Mesenchymal stem cell (in vitro differentiated cells and primary cell): Measurements from ENCODE around the gene OPCML.
A peak's percentile ranks its signal among the peaks of the same experiment; 100 is the strongest.

Experiments
- DNase-seq: peaks from one replicate; pipeline ENCODE4 v3.0.0-alpha.2; 2013
- H2AFZ ChIP-seq: one replicate; pipeline ENCODE4 v1.6.1; 2013; ENCODE audit warnings: low read depth, mild to moderate bottlenecking, control low read depth, inconsistent platforms, low read length, moderate library complexity
- H2AK5ac ChIP-seq: 2 replicates; pipeline ENCODE4 v1.6.1; 2013; ENCODE audit warnings: low read length, moderate library complexity, mild to moderate bottlenecking, inconsistent platforms; ENCODE audit not compliant: severe bottlenecking
- H2BK120ac ChIP-seq: one replicate; pipeline ENCODE4 v1.6.1; 2013; ENCODE audit warnings: low read depth, mild to moderate bottlenecking, inconsistent platforms, low read length, moderate library complexity
- H2BK12ac ChIP-seq, 2 experiments: one replicate each; pipeline ENCODE4 v1.6.1; 2013; ENCODE audit warnings: inconsistent platforms in 2 of 2, low read length in 2 of 2, mild to moderate bottlenecking in 2 of 2, moderate library complexity in 2 of 2, control low read depth in 1 of 2
- H2BK15ac ChIP-seq: one replicate; pipeline ENCODE4 v1.6.1; 2013; ENCODE audit warnings: mild to moderate bottlenecking, low read depth, inconsistent platforms; ENCODE audit not compliant: poor library complexity, severe bottlenecking
- H2BK5ac ChIP-seq: 2 replicates; pipeline ENCODE4 v1.6.1; 2013; ENCODE audit warnings: low read depth, mild to moderate bottlenecking, low read length, control low read depth, inconsistent platforms; ENCODE audit not compliant: poor library complexity, severe bottlenecking
- H3K14ac ChIP-seq, 2 experiments: one replicate each; pipeline ENCODE4 v1.6.1; 2013; ENCODE audit warnings: inconsistent platforms in 2 of 2, low read length in 2 of 2, control low read depth in 1 of 2, mild to moderate bottlenecking in 1 of 2, moderate library complexity in 1 of 2
- H3K18ac ChIP-seq, 2 experiments: one replicate each; pipeline ENCODE4 v1.6.1; 2013; ENCODE audit warnings: inconsistent platforms in 2 of 2, low read length in 2 of 2, control low read depth in 1 of 2, low read depth in 1 of 2, mild to moderate bottlenecking in 1 of 2
- H3K23ac ChIP-seq, 2 experiments: one replicate each; pipeline ENCODE4 v1.6.1; 2013; ENCODE audit warnings: inconsistent platforms in 2 of 2, low read length in 2 of 2, mild to moderate bottlenecking in 2 of 2, moderate library complexity in 2 of 2, control low read depth in 1 of 2
- H3K27ac ChIP-seq: 2 replicates; pipeline ENCODE4 v1.5.1; 2013; ENCODE audit warnings: mild to moderate bottlenecking, moderate library complexity, low read length, control low read depth, inconsistent platforms; ENCODE audit not compliant: poor library complexity, severe bottlenecking
- H3K27me3 ChIP-seq, 2 experiments: 2 replicates each; pipeline versions ENCODE4 v1.6.1 to v1.7.0; 2013; ENCODE audit warnings: low read length in 2 of 2, mild to moderate bottlenecking in 2 of 2, moderate library complexity in 2 of 2, control low read depth in 1 of 2, inconsistent platforms in 1 of 2; ENCODE audit not compliant: control insufficient read depth in 1 of 2, insufficient read depth in 1 of 2
- H3K36me3 ChIP-seq, 2 experiments: 2 replicates each; pipeline versions ENCODE4 v1.6.1 to v1.7.0; 2013; ENCODE audit warnings: low read length in 2 of 2, control low read depth in 1 of 2, inconsistent platforms in 1 of 2, low read depth in 1 of 2, mild to moderate bottlenecking in 1 of 2; ENCODE audit not compliant: insufficient read depth in 2 of 2, control insufficient read depth in 1 of 2
- H3K4ac ChIP-seq, 2 experiments: one replicate each; pipeline ENCODE4 v1.6.1; 2013; ENCODE audit warnings: inconsistent platforms in 2 of 2, low read length in 2 of 2, mild to moderate bottlenecking in 2 of 2, moderate library complexity in 2 of 2, control low read depth in 1 of 2, low read depth in 1 of 2
- H3K4me1 ChIP-seq: 2 replicates; pipeline ENCODE4 v1.6.1; 2013; ENCODE audit warnings: low read depth, low read length, control low read depth; ENCODE audit not compliant: control insufficient read depth, insufficient read depth
- H3K4me2 ChIP-seq: 2 replicates; pipeline ENCODE4 v1.6.1; 2013; ENCODE audit warnings: low read length, mild to moderate bottlenecking, inconsistent platforms; ENCODE audit not compliant: poor library complexity, severe bottlenecking
- H3K4me3 ChIP-seq, 2 experiments: 2 replicates each; pipeline versions ENCODE4 v1.5.1 to v1.7.0; 2013; ENCODE audit warnings: low read length in 2 of 2, mild to moderate bottlenecking in 2 of 2, control low read depth in 1 of 2, low read depth in 1 of 2; ENCODE audit not compliant: insufficient read depth in 1 of 2
- H3K79me1 ChIP-seq: replicated peaks from 2 replicates; pipeline ENCODE4 v1.6.1; 2013; ENCODE audit warnings: mild to moderate bottlenecking, control low read depth, low read length, inconsistent platforms; ENCODE audit not compliant: poor library complexity, severe bottlenecking
- H3K9ac ChIP-seq: 2 replicates; pipeline ENCODE4 v1.7.0; 2013; ENCODE audit warnings: mild to moderate bottlenecking, low read length, moderate library complexity
- H3K9me3 ChIP-seq: 2 replicates; pipeline ENCODE4 v1.7.0; 2013; ENCODE audit warnings: mild to moderate bottlenecking, low read length; ENCODE audit not compliant: control insufficient read depth
- H4K8ac ChIP-seq: one replicate; pipeline ENCODE4 v1.6.1; 2013; ENCODE audit warnings: inconsistent platforms, mild to moderate bottlenecking, low read length, moderate library complexity
- H4K91ac ChIP-seq: one replicate; pipeline ENCODE4 v1.6.1; 2013; ENCODE audit warnings: mild to moderate bottlenecking, low read length, inconsistent platforms
- WGBS: methylation state at CpG from one replicate; pipeline ENCODE4 v1.1.7; 2013; ENCODE audit warnings: mixed read lengths; 5-methylcytosine and 5-hydroxymethylcytosine counted together

The OPCML gene

GRCh38 chr11:132691848-132692550, 840.3 kb downstream of the OPCML start:
- Histone ChIP-seq H3K23ac (no peak overlapping the region), H2BK12ac (no peak overlapping the region), H3K79me1 (no peaks in the 10 kb centered on the region), H3K4me3 (no peak overlapping the region), H4K8ac (no peak overlapping the region), H4K91ac (no peak overlapping the region), H3K14ac (no peak overlapping the region), H2BK5ac (no peak overlapping the region), H2AK5ac (no peak overlapping the region), H3K9me3 (no peaks in the 10 kb centered on the region), H3K18ac (no peak overlapping the region), H2BK120ac (no peak overlapping the region), H3K27me3 (no peaks in the 10 kb centered on the region), H3K4me1 (no peaks in the 10 kb centered on the region), H2AFZ (no peak overlapping the region), H3K36me3 (no peaks in the 10 kb centered on the region), H3K4me2 (no peak overlapping the region), H3K9ac (no peak overlapping the region), H3K27ac (no peak overlapping the region), H2BK15ac (no peak overlapping the region), H3K4ac (no peak overlapping the region)
- WGBS = 87% methylated on average over 6 of the region's 6 CpGs
- no peak for DNase-seq

GRCh38 chr11:132686886-132687285, 845.4 kb downstream of the OPCML start:
- Histone ChIP-seq H2AFZ (no peak overlapping the region), H2BK12ac (no peak overlapping the region), H3K27ac (no peak overlapping the region), H4K91ac (no peak overlapping the region), H2AK5ac (no peak overlapping the region), H3K23ac (no peak overlapping the region), H3K14ac (no peak overlapping the region), H3K4me1 (no peaks in the 10 kb centered on the region), H3K4me2 (no peak overlapping the region), H3K4ac (no peak overlapping the region), H3K9ac (no peak overlapping the region), H2BK15ac (no peak overlapping the region), H4K8ac (no peak overlapping the region), H3K18ac (no peak overlapping the region), H3K9me3 (no peaks in the 10 kb centered on the region), H2BK5ac (no peak overlapping the region), H3K4me3 (no peak overlapping the region), H3K27me3 (no peaks in the 10 kb centered on the region), H3K79me1 (no peaks in the 10 kb centered on the region), H2BK120ac (no peak overlapping the region), H3K36me3 (no peaks in the 10 kb centered on the region)
- no peak for DNase-seq
- 43% methylated on average over 1 of the region's 4 CpGs for WGBS

- no peak overlapping the region for H3K4me3 ChIP-seq
- WGBS = 0% methylated on average over 2 of the region's 3 CpGs
- no peaks in the 10 kb centered on the region for H3K27me3 ChIP-seq
- no peak overlapping the region for H3K14ac ChIP-seq
- H3K79me1 ChIP-seq = no peaks in the 10 kb centered on the region
- no peak overlapping the region for H3K9ac ChIP-seq
- DNase-seq = peak; percentile 92
- no peak overlapping the region for H3K18ac ChIP-seq
- H3K4ac ChIP-seq = no peak overlapping the region
- no peak overlapping the region for H3K4me2 ChIP-seq
- H3K27ac ChIP-seq = no peak overlapping the region
- H4K8ac ChIP-seq = no peak overlapping the region
- no peaks in the 10 kb centered on the region for H3K36me3 ChIP-seq
- H2BK15ac ChIP-seq = no peak overlapping the region
- H2BK5ac ChIP-seq = no peak overlapping the region
- H3K23ac ChIP-seq = no peak overlapping the region
- H2BK12ac ChIP-seq = no peak overlapping the region
- no peaks in the 10 kb centered on the region for H3K9me3 ChIP-seq
- no peaks in the 10 kb centered on the region for H3K4me1 ChIP-seq
- no peak overlapping the region for H2AFZ ChIP-seq
- no peak overlapping the region for H2BK120ac ChIP-seq
- H4K91ac ChIP-seq = no peak overlapping the region
- H2AK5ac ChIP-seq = no peak overlapping the region
Observed at GRCh38 chr11:132685174-132685611, 847.1 kb downstream of the OPCML start.

GRCh38 chr11:132683602-132684001, 848.7 kb downstream of the OPCML start:
- H4K91ac ChIP-seq = no peak overlapping the region
- WGBS = 93% methylated on average over 2 of the region's 2 CpGs
- peak; percentile 76 for DNase-seq
- H3K27ac ChIP-seq = no peak overlapping the region
- no peaks in the 10 kb centered on the region for H3K9me3 ChIP-seq
- H2BK15ac ChIP-seq = no peak overlapping the region
- no peak overlapping the region for H3K4me3 ChIP-seq
- H3K4me1 ChIP-seq = no peaks in the 10 kb centered on the region
- H3K27me3 ChIP-seq = no peaks in the 10 kb centered on the region
- no peaks in the 10 kb centered on the region for H3K36me3 ChIP-seq
- no peak overlapping the region for H2BK120ac ChIP-seq
- no peaks in the 10 kb centered on the region for H3K79me1 ChIP-seq
- no peak overlapping the region for H4K8ac ChIP-seq
- no peak overlapping the region for H3K4ac ChIP-seq
- no peak overlapping the region for H3K18ac ChIP-seq
- no peak overlapping the region for H3K4me2 ChIP-seq
- no peak overlapping the region for H3K23ac ChIP-seq
- no peak overlapping the region for H2AFZ ChIP-seq
- H2BK12ac ChIP-seq = no peak overlapping the region
- H3K9ac ChIP-seq = no peak overlapping the region
- no peak overlapping the region for H3K14ac ChIP-seq
- no peak overlapping the region for H2BK5ac ChIP-seq
- H2AK5ac ChIP-seq = no peak overlapping the region
